IMR-90 (cell line): ENCODE results near the gene HCN4. TPM values are rescaled to one million over a fixed set of nuclear protein-coding genes. Genes with fewer than 3 reads are reported as not detected.

ENCODE experiments used
- ATAC-seq: fragments of 200-7000 bp; cut with Tn5 transposase; 2 replicates; pipeline ENCODE4 v1.9.1; 2020; ENCODE audit warnings: low read depth, mild to moderate bottlenecking, moderate library complexity
- BruUV-seq: library from RNA; stranded (reverse); fragments of 400-500 nt; replicated peaks from 2 replicates; lab custom pipeline; 2021; lab: Mats Ljungman, UMichigan
- CTCF ChIA-PET: fragments of 300-600 bp; formaldehyde crosslinking; extraction: SDS; loops from one replicate; lab custom pipeline; 2021; ENCODE audit warnings: antibody characterized with exemption; lab: Yijun Ruan, JAX
- POLR2A ChIA-PET: fragments of 300-600 bp; sonication (Branson Sonifier 250); formaldehyde crosslinking; loops from one replicate; lab custom pipeline; 2022; ENCODE audit warnings: antibody characterized with exemption; ENCODE audit not compliant: unreplicated experiment; lab: Charles Lee
- DNase-seq: peaks from one replicate; pipeline ENCODE4 v3.0.0; 2013
- H2AFZ ChIP-seq: replicated peaks from 2 replicates; pipeline ENCODE3; 2013; ENCODE audit warnings: low read length, mild to moderate bottlenecking; ENCODE audit not compliant: poor library complexity
- H2AK5ac ChIP-seq: 2 replicates; pipeline ENCODE4 v1.6.1; 2013; ENCODE audit warnings: low read depth, low read length, inconsistent platforms
- H2AK9ac ChIP-seq: replicated peaks from 2 replicates; pipeline ENCODE3; 2013; ENCODE audit warnings: mild to moderate bottlenecking, low read depth, low read length, moderate library complexity; ENCODE audit not compliant: poor library complexity
- H2BK120ac ChIP-seq: 2 replicates; pipeline ENCODE4 v1.6.1; 2013; ENCODE audit warnings: low read depth, low read length, inconsistent platforms
- H2BK15ac ChIP-seq: 3 replicates; pipeline ENCODE4 v1.6.1; 2013; ENCODE audit warnings: low read depth, low read length, inconsistent platforms
- H2BK20ac ChIP-seq: 2 replicates; pipeline ENCODE4 v1.6.1; 2013; ENCODE audit warnings: low read depth, mild to moderate bottlenecking, inconsistent platforms, low read length, moderate library complexity
- H2BK5ac ChIP-seq: 2 replicates; pipeline ENCODE4 v1.6.1; 2013; ENCODE audit warnings: mild to moderate bottlenecking, low read depth, low read length, inconsistent platforms; ENCODE audit not compliant: poor library complexity, severe bottlenecking
- H3K14ac ChIP-seq: replicated peaks from 2 replicates; pipeline ENCODE4 v1.6.1; 2013; ENCODE audit warnings: low read depth, low read length, inconsistent platforms
- H3K18ac ChIP-seq: 2 replicates; pipeline ENCODE4 v1.6.1; 2013; ENCODE audit warnings: low read depth, low read length, control low read depth
- H3K23ac ChIP-seq: 2 replicates; pipeline ENCODE4 v1.6.1; 2013; ENCODE audit warnings: low read depth, low read length, inconsistent platforms
- H3K27ac ChIP-seq: 2 replicates; pipeline ENCODE4 v1.5.1; 2013; ENCODE audit warnings: mild to moderate bottlenecking, control low read depth, low read length; ENCODE audit not compliant: insufficient read depth
- H3K27me3 ChIP-seq: 2 replicates; pipeline ENCODE4 v1.6.1; 2013; ENCODE audit warnings: low read length; ENCODE audit not compliant: control insufficient read depth, insufficient read depth
- H3K36me3 ChIP-seq: 2 replicates; pipeline ENCODE4 v1.6.1; 2013; ENCODE audit warnings: low read length, mixed read lengths; ENCODE audit not compliant: control insufficient read depth, insufficient read depth
- H3K4ac ChIP-seq: 2 replicates; pipeline ENCODE4 v1.6.1; 2013; ENCODE audit warnings: low read depth, low read length, inconsistent platforms
- H3K4me1 ChIP-seq: 2 replicates; pipeline ENCODE4 v1.6.1; 2013; ENCODE audit warnings: low read length, mixed read lengths; ENCODE audit not compliant: control insufficient read depth, insufficient read depth
- H3K4me2 ChIP-seq: 2 replicates; pipeline ENCODE4 v1.6.1; 2013; ENCODE audit warnings: low read depth, mild to moderate bottlenecking, control low read depth, low read length, moderate library complexity
- H3K4me3 ChIP-seq: 2 replicates; pipeline ENCODE4 v1.5.1; 2013; ENCODE audit warnings: low read depth, mild to moderate bottlenecking, control low read depth, low read length, moderate library complexity; ENCODE audit not compliant: insufficient read depth
- H3K56ac ChIP-seq: 2 replicates; pipeline ENCODE4 v1.6.1; 2013; ENCODE audit warnings: low read length, inconsistent platforms; ENCODE audit not compliant: insufficient read depth; ENCODE audit errors: extremely low read depth
- H3K79me1 ChIP-seq, 2 experiments: 2 replicates each; pipeline ENCODE4 v1.6.1; 2013; ENCODE audit warnings: low read length in 2 of 2, inconsistent platforms in 1 of 2, low read depth in 1 of 2
- H3K9ac ChIP-seq: 2 replicates; pipeline ENCODE4 v1.6.1; 2013; ENCODE audit warnings: low read depth, low read length, control low read depth
- H3K9me1 ChIP-seq: 2 replicates; pipeline ENCODE4 v1.6.1; 2013; ENCODE audit warnings: low read length, inconsistent platforms; ENCODE audit not compliant: insufficient read depth
- H3K9me3 ChIP-seq: 2 replicates; pipeline ENCODE4 v1.6.1; 2013; ENCODE audit warnings: low read length; ENCODE audit not compliant: control insufficient read depth, insufficient read depth
- H4K20me1 ChIP-seq: 2 replicates; pipeline ENCODE4 v1.6.1; 2013; ENCODE audit warnings: low read length, inconsistent platforms; ENCODE audit not compliant: insufficient read depth
- H4K5ac ChIP-seq: 2 replicates; pipeline ENCODE4 v1.6.1; 2013; ENCODE audit warnings: mild to moderate bottlenecking, low read depth, low read length, control low read depth
- H4K8ac ChIP-seq, 2 experiments: 2 replicates each; pipeline ENCODE4 v1.6.1; 2013; ENCODE audit warnings: low read depth in 2 of 2, low read length in 2 of 2, control low read depth in 1 of 2, inconsistent platforms in 1 of 2
- H4K91ac ChIP-seq: 2 replicates; pipeline ENCODE4 v1.6.1; 2013; ENCODE audit warnings: low read depth, low read length, inconsistent platforms; ENCODE audit not compliant: insufficient read depth
- BHLHE40 ChIP-seq: fragments of 150-350 bp; IDR thresholded peaks from 2 replicates; pipeline ENCODE4 v1.6.1; 2016; ENCODE audit warnings: mild to moderate bottlenecking, low read depth, low read length
- CEBPB ChIP-seq: IDR thresholded peaks from 2 replicates; pipeline ENCODE4 v1.6.1; 2012; ENCODE audit warnings: low read depth, low read length, improper control_type of control experiment
- CHD1 ChIP-seq: IDR thresholded peaks from 2 replicates; pipeline ENCODE4 v1.6.1; 2012; ENCODE audit warnings: low read depth, low read length, improper control_type of control experiment
- FOS ChIP-seq: fragments of 150-350 bp; IDR thresholded peaks from 2 replicates; pipeline ENCODE4 v1.6.1; 2016; ENCODE audit warnings: low read depth, low read length
- MAFK ChIP-seq: IDR thresholded peaks from 2 replicates; pipeline ENCODE4 v1.6.1; 2012; ENCODE audit warnings: low read depth, low read length, improper control_type of control experiment
- MAZ ChIP-seq: IDR thresholded peaks from 2 replicates; pipeline ENCODE4 v1.6.1; 2012; ENCODE audit warnings: low read depth, mild to moderate bottlenecking, low read length, improper control_type of control experiment, moderate library complexity, borderline replicate concordance
- MXI1 ChIP-seq: IDR thresholded peaks from 2 replicates; pipeline ENCODE4 v1.6.1; 2012; ENCODE audit warnings: low read depth, mild to moderate bottlenecking, low read length, moderate library complexity, borderline replicate concordance
- NFE2L2 ChIP-seq: fragments of 150-350 bp; IDR thresholded peaks from 2 replicates; pipeline ENCODE4 v1.6.1; 2016; ENCODE audit warnings: low read depth, mild to moderate bottlenecking, low read length
- RAD21 ChIP-seq: IDR thresholded peaks from 2 replicates; pipeline ENCODE4 v1.6.1; 2012; ENCODE audit warnings: low read length, improper control_type of control experiment
- RCOR1 ChIP-seq: IDR thresholded peaks from 2 replicates; pipeline ENCODE4 v1.6.1; 2012; ENCODE audit warnings: mild to moderate bottlenecking, low read length, improper control_type of control experiment; ENCODE audit not compliant: insufficient replicate concordance
- RFX5 ChIP-seq: IDR thresholded peaks from 2 replicates; pipeline ENCODE4 v1.8.0; 2012; ENCODE audit warnings: low read depth, mild to moderate bottlenecking, low read length, moderate library complexity
- SMC3 ChIP-seq: fragments of 150-350 bp; IDR thresholded peaks from 2 replicates; pipeline ENCODE4 v1.6.1; 2016; ENCODE audit warnings: low read depth, mild to moderate bottlenecking, antibody characterized with exemption, low read length, moderate library complexity
- WGBS, 2 experiments: methylation state at CpG; one replicate each; pipeline versions ENCODE4 v1.1.5 to v1.1.7; 2013; ENCODE audit warnings: missing lambda C conversion rate in 2 of 2; ENCODE audit not compliant: insufficient read length in 1 of 2; ENCODE audit errors: extremely low coverage in 2 of 2; 5-methylcytosine and 5-hydroxymethylcytosine counted together
- dilution Hi-C: fragments of 300-500 bp; cut with HindIII; formaldehyde crosslinking; loops from one replicate; pipeline ENCODE4 v1.14.3; 2018; ENCODE audit warnings: low sequenced_read_pairs; ENCODE audit not compliant: unreplicated experiment
- in situ Hi-C: fragments of 300-500 bp; cut with MboI; formaldehyde crosslinking; loops from 3 replicates; pipeline ENCODE4 v1.14.3; 2019; ENCODE audit warnings: low sequenced_read_pairs, inconsistent platforms, mixed read lengths
- intact Hi-C: fragments of 100-400 bp; cut with micrococcal nuclease; formaldehyde crosslinking; loops from 2 replicates; pipeline ENCODE4 v1.10.0; 2022
- polyA plus RNA-seq, 3 experiments: library from polyadenylated mRNA; depleted of rRNA; stranded (reverse); fragments of >200 nt; gene quantifications; 2 replicates each; pipeline ENCODE4 v1.2.3, GENCODE V29; 2012; ENCODE audit warnings: low replicate concordance in 1 of 3
- total RNA-seq: library from RNA; depleted of rRNA; stranded (reverse); fragments of >200 nt; gene quantifications from 2 replicates; pipeline ENCODE4 v1.2.3, GENCODE V29; 2012
- TF ChIP-seq, protein P1 (sequence below): fragments of 150-350 bp; IDR thresholded peaks from 2 replicates; pipeline ENCODE4 v1.6.1; 2016; ENCODE audit warnings: low read depth, mild to moderate bottlenecking, low read length, moderate library complexity, borderline replicate concordance
- TF ChIP-seq, protein P2 (sequence below): conservative IDR thresholded peaks from 2 replicates; pipeline ENCODE4 v1.5.1; 2012; ENCODE audit warnings: mild to moderate bottlenecking, low read depth, low read length, improper control_type of control experiment
- TF ChIP-seq, protein P3 (sequence below): fragments of 150-350 bp; IDR thresholded peaks from 2 replicates; pipeline ENCODE4 v1.6.1; 2017; ENCODE audit warnings: mild to moderate bottlenecking, antibody characterized with exemption, low read length, low read depth

The HCN4 gene
- total and polyA plus RNA-seq, 2 of the 4 experiments (the other 2 are of a cell fraction): not detected

DNA sequence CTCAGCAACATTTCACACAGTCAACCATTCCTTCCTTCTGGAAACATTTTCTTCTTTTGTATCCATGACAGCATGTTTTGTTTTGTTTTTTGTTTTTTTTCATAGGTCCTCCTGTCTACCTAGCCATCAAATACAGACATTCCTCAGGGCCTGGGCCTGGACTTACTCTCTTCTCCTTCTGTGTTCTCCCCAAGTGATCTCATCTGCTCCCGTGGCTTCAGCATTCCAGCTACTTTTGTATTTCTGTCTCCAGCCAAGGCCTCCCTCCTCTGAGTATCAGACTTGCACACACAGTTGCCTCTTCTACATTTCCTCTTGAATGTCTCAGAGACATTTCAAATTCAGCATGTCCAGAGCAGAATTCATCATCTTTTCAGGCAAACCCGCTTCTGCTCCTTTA is 82.4 kb downstream of the HCN4 start:
- no peak for ATAC-seq
- H2BK120ac ChIP-seq: no peak overlapping the region
- no peak overlapping the region for H4K91ac ChIP-seq
- H3K27me3 ChIP-seq: no peaks in the 10 kb centered on the region
- H2BK15ac ChIP-seq: no peak overlapping the region
- no peak overlapping the region for H4K5ac ChIP-seq
- H4K8ac ChIP-seq: no peak overlapping the region
- H3K9ac ChIP-seq: no peak overlapping the region
- H2BK20ac ChIP-seq: no peak overlapping the region
- peaks cover 7% of the 10 kb centered on the region for H3K9me1 ChIP-seq
- no peaks in the 10 kb centered on the region for H3K9me3 ChIP-seq
- H3K27ac ChIP-seq: no peak overlapping the region
- no peak overlapping the region for H3K14ac ChIP-seq
- peaks cover 22% of the 10 kb centered on the region for H3K36me3 ChIP-seq
- no peak overlapping the region for H2AK9ac ChIP-seq
- no peak overlapping the region for H2AK5ac ChIP-seq
- no peak overlapping the region for H3K56ac ChIP-seq
- ChIA-PET CTCF (no interaction called here), POLR2A (no interaction called here)
- H2AFZ ChIP-seq: no peak overlapping the region
- in situ Hi-C loops: no loop called here
- intact Hi-C loops: loop anchor here (5.0 kb wide), 1 partner anchor 266 kb away; no protein-coding TSS in a partner anchor
- H3K23ac ChIP-seq: no peak overlapping the region
- peak; percentile 15 for DNase-seq
- TF ChIP-seq FOS (no peak), NFE2L2 (no peak), CEBPB (no peak), CHD1 (no peak), SMC3 (no peak), BHLHE40 (no peak), RFX5 (no peak), MXI1 (no peak), MAFK (no peak), RAD21 (no peak), MAZ (no peak), RCOR1 (no peak)
- TF ChIP-seq, protein P1, sequence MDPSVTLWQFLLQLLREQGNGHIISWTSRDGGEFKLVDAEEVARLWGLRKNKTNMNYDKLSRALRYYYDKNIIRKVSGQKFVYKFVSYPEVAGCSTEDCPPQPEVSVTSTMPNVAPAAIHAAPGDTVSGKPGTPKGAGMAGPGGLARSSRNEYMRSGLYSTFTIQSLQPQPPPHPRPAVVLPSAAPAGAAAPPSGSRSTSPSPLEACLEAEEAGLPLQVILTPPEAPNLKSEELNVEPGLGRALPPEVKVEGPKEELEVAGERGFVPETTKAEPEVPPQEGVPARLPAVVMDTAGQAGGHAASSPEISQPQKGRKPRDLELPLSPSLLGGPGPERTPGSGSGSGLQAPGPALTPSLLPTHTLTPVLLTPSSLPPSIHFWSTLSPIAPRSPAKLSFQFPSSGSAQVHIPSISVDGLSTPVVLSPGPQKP: no peak
- TF ChIP-seq, protein P2, sequence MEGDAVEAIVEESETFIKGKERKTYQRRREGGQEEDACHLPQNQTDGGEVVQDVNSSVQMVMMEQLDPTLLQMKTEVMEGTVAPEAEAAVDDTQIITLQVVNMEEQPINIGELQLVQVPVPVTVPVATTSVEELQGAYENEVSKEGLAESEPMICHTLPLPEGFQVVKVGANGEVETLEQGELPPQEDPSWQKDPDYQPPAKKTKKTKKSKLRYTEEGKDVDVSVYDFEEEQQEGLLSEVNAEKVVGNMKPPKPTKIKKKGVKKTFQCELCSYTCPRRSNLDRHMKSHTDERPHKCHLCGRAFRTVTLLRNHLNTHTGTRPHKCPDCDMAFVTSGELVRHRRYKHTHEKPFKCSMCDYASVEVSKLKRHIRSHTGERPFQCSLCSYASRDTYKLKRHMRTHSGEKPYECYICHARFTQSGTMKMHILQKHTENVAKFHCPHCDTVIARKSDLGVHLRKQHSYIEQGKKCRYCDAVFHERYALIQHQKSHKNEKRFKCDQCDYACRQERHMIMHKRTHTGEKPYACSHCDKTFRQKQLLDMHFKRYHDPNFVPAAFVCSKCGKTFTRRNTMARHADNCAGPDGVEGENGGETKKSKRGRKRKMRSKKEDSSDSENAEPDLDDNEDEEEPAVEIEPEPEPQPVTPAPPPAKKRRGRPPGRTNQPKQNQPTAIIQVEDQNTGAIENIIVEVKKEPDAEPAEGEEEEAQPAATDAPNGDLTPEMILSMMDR: no peak
- TF ChIP-seq, protein P3, sequence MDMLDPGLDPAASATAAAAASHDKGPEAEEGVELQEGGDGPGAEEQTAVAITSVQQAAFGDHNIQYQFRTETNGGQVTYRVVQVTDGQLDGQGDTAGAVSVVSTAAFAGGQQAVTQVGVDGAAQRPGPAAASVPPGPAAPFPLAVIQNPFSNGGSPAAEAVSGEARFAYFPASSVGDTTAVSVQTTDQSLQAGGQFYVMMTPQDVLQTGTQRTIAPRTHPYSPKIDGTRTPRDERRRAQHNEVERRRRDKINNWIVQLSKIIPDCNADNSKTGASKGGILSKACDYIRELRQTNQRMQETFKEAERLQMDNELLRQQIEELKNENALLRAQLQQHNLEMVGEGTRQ: no peak
- BruUV-seq: no TSS peak
- dilution Hi-C loops: no loop called here
- no peak overlapping the region for H3K4ac ChIP-seq
- H3K18ac ChIP-seq: no peak overlapping the region
- no peak overlapping the region for H2BK5ac ChIP-seq
- WGBS, 2 experiments: 82% methylated on average over 2 of the region's 2 CpGs; no CpG with 5 or more reads in 1 of the 2 experiments
- no peaks in the 10 kb centered on the region for H3K4me1 ChIP-seq
- no peaks in the 10 kb centered on the region for H3K79me1 ChIP-seq
- no peaks in the 10 kb centered on the region for H4K20me1 ChIP-seq
- no peak overlapping the region for H3K4me3 ChIP-seq
- H3K4me2 ChIP-seq: no peak overlapping the region
